ENCODE results near the gene TRA2B.
"Not testable (repeated sequence)": the region's sequence is repeated elsewhere in the genome, so short reads cannot be mapped to it uniquely, and the experiment has no call there.

The TRA2B gene

GRCh38 chr3:185925353-185925752, 12.5 kb downstream of the TRA2B start:
- no peak for DNase-seq

DNA sequence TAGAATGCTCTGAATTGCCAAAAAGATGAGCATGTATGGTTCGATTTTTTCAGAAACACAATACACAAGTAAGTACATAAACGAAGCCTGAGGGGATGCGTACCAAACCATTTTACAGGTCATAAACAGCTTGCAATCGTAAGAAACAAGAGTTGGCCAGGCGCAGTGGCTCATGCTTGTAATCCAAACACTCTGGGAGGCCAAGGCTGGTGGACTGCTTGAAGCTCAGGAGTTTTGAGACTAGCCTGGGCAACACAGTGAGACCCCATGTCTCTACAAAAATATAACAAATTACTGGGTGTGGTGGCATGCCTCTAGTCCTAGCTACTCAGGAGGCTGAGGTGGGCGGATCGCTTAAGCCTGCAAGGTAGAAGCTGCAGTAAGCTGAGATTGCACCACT, 13.4 kb downstream of the TRA2B start:
- DNase-seq, result no peak

- no peak for DNase-seq
These were observed 17.6 kb downstream of the TRA2B start for GRCh38 chr3:185920184-185920583.

GRCh38 chr3:185916042-185916833, 21.6 kb downstream of the TRA2B start:
- DNase-seq, result no peak

DNA sequence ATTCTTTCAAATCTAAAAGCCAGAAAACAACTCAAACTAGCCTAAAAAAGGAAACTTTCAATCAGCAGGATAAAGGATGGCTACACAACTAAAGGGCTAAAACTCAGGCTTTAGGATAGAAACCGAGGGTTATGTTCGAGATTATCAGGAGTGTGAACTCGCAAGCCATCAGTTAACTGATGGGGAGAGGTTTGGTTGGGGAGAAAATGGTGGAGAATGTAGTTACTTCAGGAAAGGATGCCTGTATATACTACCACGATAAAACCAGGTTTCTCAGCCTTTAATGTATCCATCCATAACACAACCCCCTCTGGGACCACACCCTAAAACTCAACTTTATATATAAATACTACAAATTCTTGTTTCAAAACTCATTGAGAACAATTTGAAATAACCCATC, 22.2 kb downstream of the TRA2B start:
- DNase-seq, result no peak

DNA sequence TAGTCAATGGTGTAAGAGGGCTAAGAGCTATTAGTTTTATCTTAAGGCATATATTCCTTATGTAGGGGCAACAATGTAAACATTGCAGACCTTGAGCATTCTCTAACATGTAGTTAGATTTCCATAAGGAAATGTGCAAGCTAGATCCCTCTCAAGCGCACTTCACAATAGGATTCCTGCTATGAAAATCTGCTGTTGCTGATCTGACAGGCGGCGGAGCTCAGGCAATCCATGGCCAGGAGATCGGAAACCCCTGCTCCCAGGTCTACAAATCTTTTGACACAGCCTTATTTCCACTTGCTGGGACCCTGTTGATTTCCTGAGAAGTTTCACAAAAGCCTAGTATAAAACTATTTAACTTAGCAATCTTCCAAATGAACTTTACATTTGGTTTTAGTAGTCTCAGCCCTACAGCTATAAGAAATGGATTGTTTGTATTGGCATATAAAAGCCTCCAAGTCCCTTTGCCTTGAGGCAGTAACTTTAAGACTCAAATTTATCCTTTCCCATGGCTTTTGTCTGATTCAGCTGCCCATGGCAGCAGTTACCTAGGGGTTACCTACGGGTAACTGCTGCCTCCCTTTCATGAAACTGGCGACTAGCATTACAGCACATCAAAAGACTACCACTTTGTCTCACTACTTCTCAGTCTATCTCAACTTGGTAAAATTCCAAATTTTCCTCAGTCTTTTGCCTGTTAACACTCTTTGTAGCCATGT, 22.7 kb downstream of the TRA2B start:
- DNase-seq, result no peak

- DNase-seq, result no peak
These were observed 24.6 kb downstream of the TRA2B start for GRCh38 chr3:185912929-185913901.

DNA sequence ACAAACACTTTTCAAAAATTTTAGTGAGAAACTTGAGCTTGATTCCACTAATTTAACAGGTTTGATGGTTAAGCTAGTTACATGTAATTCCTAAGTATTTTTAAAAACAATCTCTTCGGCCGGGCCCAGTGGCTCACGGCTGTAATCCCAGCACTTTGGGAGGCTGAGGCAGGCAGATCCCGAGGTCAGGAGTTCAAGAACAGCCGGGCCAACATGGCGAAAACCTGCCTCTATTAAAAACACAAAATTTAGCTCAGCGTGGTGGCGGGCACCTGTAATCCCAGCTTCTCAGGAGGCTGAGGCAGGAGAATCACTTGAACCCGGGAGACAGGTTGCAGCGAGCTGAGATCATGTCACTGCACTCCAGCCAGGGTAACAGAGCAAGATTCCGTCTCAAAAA, 25.3 kb downstream of the TRA2B start:
- no peak for DNase-seq

GRCh38 chr3:185911076-185911448, 26.8 kb downstream of the TRA2B start:
- not testable (repeated sequence) for DNase-seq

DNA sequence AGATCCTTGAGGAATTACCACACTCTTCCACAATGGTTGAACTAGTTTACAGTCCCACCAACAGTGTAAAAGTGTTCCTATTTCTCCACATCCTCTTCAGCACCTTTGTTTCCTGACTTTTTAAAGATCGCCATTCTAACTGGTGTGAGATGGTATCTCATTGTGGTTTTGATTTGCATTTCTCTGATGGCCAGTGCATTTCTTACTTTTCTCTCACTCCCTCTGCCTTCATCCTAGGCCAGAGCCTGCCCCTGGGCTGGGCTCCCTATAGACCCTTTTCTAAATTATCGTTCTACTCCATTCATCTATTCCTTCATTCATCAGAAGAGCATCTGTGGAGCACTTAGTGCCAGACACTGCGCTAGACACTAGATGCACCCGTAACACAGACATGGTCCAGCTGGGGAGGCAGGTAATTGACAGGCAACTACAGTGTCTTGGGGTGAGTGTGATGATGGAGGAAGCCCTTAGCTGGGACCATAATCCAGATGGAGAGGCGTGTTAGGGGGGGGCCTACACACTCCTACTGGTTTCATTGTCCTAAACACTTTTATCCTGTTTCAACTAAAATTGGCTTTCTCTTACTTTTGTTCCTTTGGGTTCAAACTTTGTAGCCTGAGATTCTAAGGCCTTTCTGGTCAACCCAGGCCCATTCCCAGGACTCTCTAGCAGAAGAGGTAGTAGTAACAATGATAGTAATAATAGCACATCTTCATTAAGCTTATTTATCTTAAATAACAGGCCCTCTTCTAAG, 27.3 kb downstream of the TRA2B start:
- not testable (repeated sequence) for DNase-seq

GRCh38 chr3:185909913-185910312, 27.9 kb downstream of the TRA2B start:
- DNase-seq, result not testable (repeated sequence)

DNA sequence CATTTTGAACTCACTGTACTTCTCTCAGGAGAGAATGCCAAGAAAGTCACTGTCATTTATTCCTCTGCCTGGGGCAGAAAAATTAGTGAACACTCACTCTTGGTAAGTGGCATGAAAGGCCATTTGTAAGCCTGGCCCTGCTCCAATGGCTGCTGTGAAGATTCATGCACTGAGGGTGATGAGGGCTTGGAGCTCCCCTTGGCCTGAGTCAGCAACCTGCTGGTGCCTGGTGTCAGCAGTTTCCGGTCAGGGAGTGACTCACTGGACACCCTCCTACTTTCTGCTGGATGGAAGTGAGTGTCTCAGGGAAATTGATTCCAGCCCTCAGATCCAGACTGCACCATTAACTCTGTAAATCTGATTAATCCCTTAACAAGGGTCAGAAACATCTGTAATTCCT, 37.6 kb downstream of the TRA2B start:
- DNase-seq, result no peak

GRCh38 chr3:185896636-185897035, 41.2 kb downstream of the TRA2B start:
- DNase-seq, result no peak

DNA sequence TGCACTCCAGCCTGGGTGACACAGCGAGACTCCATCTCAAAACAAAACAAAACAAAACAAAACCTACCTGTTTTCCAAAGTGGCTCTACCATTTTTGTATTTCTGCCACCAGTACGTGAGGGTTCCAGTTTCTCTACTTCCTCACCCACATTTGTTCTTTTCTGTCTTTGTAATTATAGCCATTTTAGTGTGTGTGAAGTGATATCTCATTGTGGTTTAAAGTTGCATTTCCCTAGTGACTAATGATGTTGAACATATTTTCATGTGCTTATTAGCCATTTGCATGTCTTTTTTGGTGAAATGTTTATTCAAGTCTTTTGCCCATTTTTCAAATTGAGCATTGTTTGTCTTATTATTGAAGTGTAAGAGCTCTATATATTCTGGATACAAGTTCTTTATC, 50.7 kb downstream of the TRA2B start:
- no peak for DNase-seq

DNA sequence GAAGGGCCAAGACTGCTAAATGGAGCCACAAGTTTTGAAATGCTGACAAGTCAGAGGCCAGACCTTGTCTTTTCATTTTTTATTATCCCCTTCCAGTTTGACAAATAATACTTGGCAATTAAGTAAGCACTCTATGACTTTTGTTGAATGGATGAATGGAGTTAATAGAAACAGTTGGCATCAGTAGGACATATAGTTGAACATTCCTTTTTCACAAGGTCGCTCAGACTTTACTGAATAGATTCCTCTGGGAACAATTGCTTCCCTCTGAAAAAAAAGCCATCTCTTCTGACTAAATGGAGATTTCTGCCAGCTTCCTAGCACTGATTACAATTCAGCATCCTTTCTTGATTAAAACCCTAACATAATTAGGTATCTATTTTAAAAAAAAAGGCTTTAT, 53.2 kb downstream of the TRA2B start:
- DNase-seq, result no peak

DNA sequence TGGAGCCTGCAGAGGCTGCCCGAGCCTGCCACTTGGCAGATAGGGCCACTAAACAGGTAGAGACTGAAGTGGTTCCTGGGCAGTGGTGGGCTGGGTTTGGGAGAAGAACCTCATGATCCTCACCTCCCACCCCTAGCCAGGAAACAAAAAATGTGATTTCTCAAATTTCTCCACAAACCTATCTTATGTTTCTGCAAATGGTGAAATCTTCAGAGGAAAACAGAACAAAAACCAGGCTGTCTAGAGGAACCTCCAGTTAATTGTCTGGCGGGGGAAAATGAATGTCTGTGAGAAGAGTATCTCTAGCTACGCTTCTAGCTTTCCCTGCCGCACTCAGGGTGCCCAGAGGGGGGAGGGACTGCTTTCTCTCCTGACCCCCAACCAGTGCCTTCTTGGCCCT, 55.9 kb downstream of the TRA2B start:
- no peak for DNase-seq

DNA sequence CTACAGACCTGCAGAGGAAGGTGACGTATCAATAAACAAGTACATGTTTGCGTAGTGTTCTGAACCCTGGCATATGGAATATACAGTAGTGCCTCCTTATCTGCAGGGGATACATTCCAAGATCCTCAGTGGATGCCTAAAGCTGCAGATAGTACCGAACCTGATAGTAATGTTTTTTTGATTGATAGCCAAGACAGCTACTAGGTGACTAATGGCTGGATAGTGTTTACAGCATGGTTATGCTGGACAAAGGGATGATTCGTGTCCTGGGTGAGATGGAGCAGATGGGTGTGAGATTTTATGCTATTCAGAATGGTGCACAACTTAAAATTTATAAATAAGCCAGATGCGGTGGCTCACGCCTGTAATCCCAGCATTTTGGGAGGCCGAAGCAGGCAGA, 57.2 kb downstream of the TRA2B start:
- DNase-seq, result no peak

DNA sequence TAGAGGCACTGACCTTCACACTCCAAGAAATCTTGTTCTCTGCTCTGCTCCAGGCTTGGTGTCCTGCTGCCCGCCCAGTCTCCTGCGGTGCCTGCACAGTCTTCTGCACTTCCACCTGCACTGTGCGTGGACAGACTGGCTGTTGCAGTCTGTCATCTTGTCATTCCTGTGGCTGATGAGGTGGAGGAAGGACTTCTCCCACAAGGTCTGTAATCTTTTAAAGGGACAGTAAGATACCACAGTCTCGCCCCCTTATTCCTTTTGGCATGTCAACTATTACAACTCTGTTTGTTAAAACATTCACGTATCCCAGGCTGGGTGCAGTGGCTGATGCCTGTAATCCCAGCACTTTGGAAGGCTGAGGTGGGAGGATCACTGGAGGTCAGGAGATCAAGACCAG, 58.9 kb downstream of the TRA2B start:
- no peak for DNase-seq

DNA sequence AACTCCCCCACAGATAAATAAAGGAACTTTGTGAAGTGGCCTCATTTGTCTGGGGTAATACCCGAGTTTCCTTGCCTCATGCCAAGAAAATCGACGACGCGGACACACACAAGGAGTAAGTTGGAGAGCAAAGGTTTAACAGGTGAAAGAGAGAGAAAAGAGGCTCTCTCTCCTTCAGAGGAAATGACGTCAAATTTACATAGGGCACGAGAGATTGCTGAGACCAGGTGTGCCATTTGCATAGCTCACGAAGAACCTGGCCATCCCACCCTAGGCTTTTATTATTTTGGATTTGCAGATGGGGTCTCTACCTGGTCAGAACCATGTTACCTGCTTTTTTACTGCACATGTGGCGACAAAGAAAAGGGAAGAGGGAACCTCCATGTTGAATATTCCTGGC, 63.7 kb downstream of the TRA2B start:
- no peak for DNase-seq

DNA sequence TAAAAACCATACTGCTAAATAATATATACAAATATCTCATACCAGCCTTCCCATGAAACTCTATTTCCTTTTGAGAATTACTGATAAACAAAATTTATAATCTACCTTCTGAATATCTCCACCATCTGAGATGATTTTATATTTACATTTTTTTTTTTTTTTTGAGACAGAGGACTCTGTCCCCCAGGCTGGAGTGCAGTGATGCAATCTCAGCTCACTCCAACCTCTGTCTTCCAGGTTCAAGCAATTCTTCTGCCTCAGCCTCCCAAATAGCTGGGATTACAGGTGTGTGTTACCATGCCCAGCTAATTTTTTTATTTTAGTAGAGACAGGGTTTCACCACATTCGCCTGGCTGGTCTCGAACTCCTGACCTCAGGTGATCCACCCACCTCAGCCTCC, 70.2 kb downstream of the TRA2B start:
- DNase-seq, result no peak

DNA sequence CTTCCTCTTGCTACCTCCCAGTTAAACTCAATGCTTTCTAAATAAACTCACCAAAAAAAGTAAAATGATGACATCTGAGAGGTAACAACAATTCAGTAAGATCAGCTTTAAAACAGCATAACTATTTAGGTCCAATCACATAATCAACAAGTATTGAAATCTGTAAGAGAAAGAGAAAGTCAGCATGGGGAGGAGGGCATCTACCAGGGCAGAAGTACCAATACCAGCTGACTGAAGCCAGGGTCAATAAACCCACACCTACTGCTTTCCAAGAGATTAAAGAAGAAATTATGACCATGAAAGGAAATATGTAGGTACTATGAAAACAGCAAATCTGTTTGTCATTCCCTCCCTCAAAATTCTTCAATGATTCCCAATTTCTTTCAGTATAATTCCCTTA, 70.8 kb downstream of the TRA2B start:
- DNase-seq, result no peak

GRCh38 chr3:185866555-185866954, 71.3 kb downstream of the TRA2B start:
- DNase-seq, result no peak

Data from DMS79 treated with DMSO at 0.1 percent for 48 hours (cell line).